CD4-positive, alpha-beta memory T cell (primary cell): Measurements from ENCODE around the gene CDH2. TPM values are rescaled to one million over a fixed set of nuclear protein-coding genes. Genes with fewer than 3 reads are reported as not detected.

ENCODE experiments used
- CTCF ChIA-PET: fragments of 350-600 bp; sonication (Branson Sonifier 250); formaldehyde crosslinking; loops from one replicate; lab custom pipeline; 2021; ENCODE audit warnings: inconsistent platforms; ENCODE audit not compliant: partially characterized antibody; lab: Charles Lee
- POLR2A ChIA-PET: fragments of 350-600 bp; sonication (Branson Sonifier 250); formaldehyde crosslinking; loops from one replicate; lab custom pipeline; 2021; ENCODE audit not compliant: partially characterized antibody; lab: Charles Lee
- DNase-seq, 5 donors: peaks; one replicate each; pipeline versions ENCODE4 v3.0.0 to v3.0.0-alpha.2; 2020 to 2022; ENCODE audit warnings: mixed read lengths in 1 of 5
- H3K27ac ChIP-seq: one replicate; pipeline ENCODE4 v1.7.0; 2013; ENCODE audit warnings: low read depth, low read length
- H3K27me3 ChIP-seq: 2 replicates; pipeline ENCODE4 v1.7.0; 2013; ENCODE audit warnings: mild to moderate bottlenecking, low read length, moderate library complexity; ENCODE audit not compliant: insufficient read depth
- H3K36me3 ChIP-seq: 2 replicates; pipeline ENCODE4 v1.7.0; 2013; ENCODE audit warnings: mild to moderate bottlenecking, low read length, moderate library complexity; ENCODE audit not compliant: insufficient read depth
- H3K4me1 ChIP-seq: 2 replicates; pipeline ENCODE4 v1.7.0; 2013; ENCODE audit warnings: mild to moderate bottlenecking, low read length, moderate library complexity; ENCODE audit not compliant: insufficient read depth
- H3K4me3 ChIP-seq, 2 donors: one replicate each; pipeline ENCODE4 v1.7.0; 2013; ENCODE audit warnings: low read length in 2 of 2, mild to moderate bottlenecking in 1 of 2
- H3K9me3 ChIP-seq, 2 donors: one replicate each; pipeline ENCODE4 v1.7.0; 2013; ENCODE audit warnings: low read length in 2 of 2, control low read depth in 1 of 2; ENCODE audit not compliant: control insufficient read depth in 1 of 2
- H3K27ac Mint-ChIP-seq, 7 donors: one replicate each; pipeline ENCODE4 v1.8.0; 2020 to 2021; ENCODE audit warnings: mixed read lengths in 7 of 7, mild to moderate bottlenecking in 6 of 7, inconsistent platforms in 3 of 7, moderate library complexity in 3 of 7
- H3K27me3 Mint-ChIP-seq, 2 donors: one replicate each; pipeline ENCODE4 v1.8.0; 2020 to 2021; ENCODE audit warnings: mixed read lengths in 2 of 2
- H3K36me3 Mint-ChIP-seq, 2 donors: one replicate each; pipeline ENCODE4 v1.8.0; 2020 to 2021; ENCODE audit warnings: mixed read lengths in 2 of 2, inconsistent platforms in 1 of 2, mild to moderate bottlenecking in 1 of 2
- H3K4me1 Mint-ChIP-seq, 4 donors: one replicate each; pipeline ENCODE4 v1.8.0; 2020 to 2021; ENCODE audit warnings: mixed read lengths in 4 of 4, mild to moderate bottlenecking in 1 of 4
- H3K4me3 Mint-ChIP-seq, 8 donors: one replicate each; pipeline ENCODE4 v1.8.0; 2020 to 2021; ENCODE audit warnings: mixed read lengths in 8 of 8, mild to moderate bottlenecking in 7 of 8, moderate library complexity in 6 of 8, inconsistent platforms in 3 of 8
- H3K9me3 Mint-ChIP-seq, 8 donors: one replicate each; pipeline ENCODE4 v1.8.0; 2020 to 2021; ENCODE audit warnings: mixed read lengths in 8 of 8, mild to moderate bottlenecking in 5 of 8, inconsistent platforms in 3 of 8, moderate library complexity in 1 of 8
- intact Hi-C: fragments of 100-400 bp; cut with micrococcal nuclease; formaldehyde crosslinking; loops from one replicate; pipeline ENCODE4 v1.15.1; 2023
- polyA plus RNA-seq, 2 donors: library from polyadenylated mRNA; unstranded; fragments of 300-500 nt; fragmentation: Illumina TruSeq; gene quantifications; one replicate each; pipeline ENCODE4 v1.2.3, GENCODE V29; 2021
- total RNA-seq, 2 experiments: library from RNA; stranded (reverse); gene quantifications; one replicate each; pipeline ENCODE4 v1.2.3, GENCODE V29; 2021

Gene CDH2
- total and polyA plus RNA-seq, 4 experiments from 2014 or later, result not detected

- intact Hi-C loops, result no loop called here
- no peak for DNase-seq
- no peak overlapping the region for H3K4me3 ChIP-seq
- Mint-ChIP-seq H3K27ac (no peak overlapping the region), H3K4me1 (no peaks in the 10 kb centered on the region), H3K9me3 (peaks cover 0 to 14% (median 8%) of the 10 kb centered on the region in 8 donors), H3K36me3 (no peaks in the 10 kb centered on the region), H3K4me3 (no peak overlapping the region), H3K27me3 (no peaks in the 10 kb centered on the region)
- no peaks in the 10 kb centered on the region for H3K27me3 ChIP-seq
- H3K4me1 ChIP-seq, result no peaks in the 10 kb centered on the region
- no peak overlapping the region for H3K27ac ChIP-seq
- H3K9me3 ChIP-seq, result no peaks in the 10 kb centered on the region
- H3K36me3 ChIP-seq, result no peaks in the 10 kb centered on the region
- ChIA-PET POLR2A (no interaction called here), CTCF (no interaction called here)
These were observed 164.6 kb downstream of the CDH2 start for GRCh38 chr18:28012336-28012735.

- no peak for DNase-seq
- Histone ChIP-seq H3K4me3 (no peak overlapping the region), H3K27ac (no peak overlapping the region), H3K27me3 (no peaks in the 10 kb centered on the region), H3K9me3 (no peaks in the 10 kb centered on the region), H3K4me1 (no peaks in the 10 kb centered on the region), H3K36me3 (no peaks in the 10 kb centered on the region)
- Mint-ChIP-seq H3K4me1 (no peaks in the 10 kb centered on the region), H3K9me3 (peaks cover 0 to 15% (median 7%) of the 10 kb centered on the region in 8 donors), H3K27me3 (no peaks in the 10 kb centered on the region), H3K36me3 (no peaks in the 10 kb centered on the region), H3K4me3 (no peak overlapping the region), H3K27ac (no peak overlapping the region)
- POLR2A ChIA-PET, result no interaction called here
- intact Hi-C loops, result no loop called here
- CTCF ChIA-PET, result no interaction called here
These were observed 167.3 kb downstream of the CDH2 start for GRCh38 chr18:28009589-28009988.

GRCh38 chr18:28007841-28008240 is 169.1 kb downstream of the CDH2 start:
- no peaks in the 10 kb centered on the region for H3K36me3 ChIP-seq
- no peaks in the 10 kb centered on the region for H3K4me1 ChIP-seq
- H3K36me3 Mint-ChIP-seq, result no peaks in the 10 kb centered on the region
- H3K27me3 Mint-ChIP-seq, result no peaks in the 10 kb centered on the region
- no peak overlapping the region for H3K27ac Mint-ChIP-seq
- no peak for DNase-seq
- CTCF ChIA-PET, result no interaction called here
- H3K27ac ChIP-seq, result no peak overlapping the region
- H3K4me3 ChIP-seq, result no peak overlapping the region
- POLR2A ChIA-PET, result no interaction called here
- peaks cover 0 to 13% (median 7%) of the 10 kb centered on the region in 8 donors for H3K9me3 Mint-ChIP-seq
- no peaks in the 10 kb centered on the region for H3K4me1 Mint-ChIP-seq
- no peaks in the 10 kb centered on the region for H3K27me3 ChIP-seq
- intact Hi-C loops, result no loop called here
- no peaks in the 10 kb centered on the region for H3K9me3 ChIP-seq
- H3K4me3 Mint-ChIP-seq, result no peak overlapping the region

GRCh38 chr18:28005164-28005563 is 171.8 kb downstream of the CDH2 start:
- CTCF ChIA-PET, result no interaction called here
- intact Hi-C loops, result no loop called here

GRCh38 chr18:28004606-28005005 is 172.3 kb downstream of the CDH2 start:
- H3K27me3 ChIP-seq, result no peaks in the 10 kb centered on the region
- peaks cover 1 to 20% (median 9%) of the 10 kb centered on the region in 8 donors for H3K9me3 Mint-ChIP-seq
- no peaks in the 10 kb centered on the region for H3K4me1 ChIP-seq
- ChIA-PET POLR2A (no interaction called here), CTCF (no interaction called here)
- H3K27ac ChIP-seq, result no peak overlapping the region
- no peak overlapping the region for H3K27ac Mint-ChIP-seq
- intact Hi-C loops, result no loop called here
- no peak overlapping the region for H3K4me3 Mint-ChIP-seq
- H3K4me1 Mint-ChIP-seq, result no peaks in the 10 kb centered on the region
- no peaks in the 10 kb centered on the region for H3K36me3 ChIP-seq
- no peak for DNase-seq
- H3K4me3 ChIP-seq, result no peak overlapping the region
- H3K27me3 Mint-ChIP-seq, result no peaks in the 10 kb centered on the region
- no peaks in the 10 kb centered on the region for H3K9me3 ChIP-seq
- H3K36me3 Mint-ChIP-seq, result no peaks in the 10 kb centered on the region

More at GRCh38 chr18:28005164-28005563, 171.8 kb downstream of the CDH2 start:
- POLR2A ChIA-PET, result no interaction called here
- Mint-ChIP-seq H3K27me3 (no peaks in the 10 kb centered on the region), H3K36me3 (no peaks in the 10 kb centered on the region), H3K4me3 (no peak overlapping the region), H3K27ac (no peak overlapping the region), H3K4me1 (no peaks in the 10 kb centered on the region), H3K9me3 (peaks cover 1 to 20% (median 8%) of the 10 kb centered on the region in 8 donors)
- no peaks in the 10 kb centered on the region for H3K4me1 ChIP-seq
- no peak for DNase-seq
- H3K4me3 ChIP-seq, result no peak overlapping the region
- H3K27ac ChIP-seq, result no peak overlapping the region
- H3K27me3 ChIP-seq, result no peaks in the 10 kb centered on the region
- no peaks in the 10 kb centered on the region for H3K9me3 ChIP-seq
- no peaks in the 10 kb centered on the region for H3K36me3 ChIP-seq

GRCh38 chr18:28003451-28003850 is 173.5 kb downstream of the CDH2 start:
- Histone ChIP-seq H3K27me3 (no peaks in the 10 kb centered on the region), H3K36me3 (no peaks in the 10 kb centered on the region), H3K4me1 (no peaks in the 10 kb centered on the region), H3K4me3 (no peak overlapping the region), H3K9me3 (no peaks in the 10 kb centered on the region), H3K27ac (no peak overlapping the region)
- Mint-ChIP-seq H3K27me3 (no peaks in the 10 kb centered on the region), H3K27ac (no peak overlapping the region), H3K4me1 (no peaks in the 10 kb centered on the region), H3K9me3 (peaks cover 2 to 26% (median 12%) of the 10 kb centered on the region in 8 donors), H3K4me3 (no peak overlapping the region), H3K36me3 (no peaks in the 10 kb centered on the region)
- no peak for DNase-seq
- intact Hi-C loops, result no loop called here
- ChIA-PET POLR2A (no interaction called here), CTCF (no interaction called here)

GRCh38 chr18:28002841-28003240 is 174.1 kb downstream of the CDH2 start:
- Histone ChIP-seq H3K27me3 (no peaks in the 10 kb centered on the region), H3K4me1 (no peaks in the 10 kb centered on the region), H3K36me3 (no peaks in the 10 kb centered on the region), H3K27ac (no peak overlapping the region), H3K4me3 (no peak overlapping the region), H3K9me3 (no peaks in the 10 kb centered on the region)
- Mint-ChIP-seq H3K9me3 (peaks cover 2 to 31% (median 14%) of the 10 kb centered on the region in 8 donors), H3K27me3 (no peaks in the 10 kb centered on the region), H3K36me3 (no peaks in the 10 kb centered on the region), H3K4me1 (no peaks in the 10 kb centered on the region), H3K27ac (no peak overlapping the region), H3K4me3 (no peak overlapping the region)
- intact Hi-C loops, result no loop called here
- DNase-seq, result no peak
- ChIA-PET POLR2A (no interaction called here), CTCF (no interaction called here)

- no peaks in the 10 kb centered on the region for H3K27me3 Mint-ChIP-seq
- Histone ChIP-seq H3K27me3 (no peaks in the 10 kb centered on the region), H3K36me3 (no peaks in the 10 kb centered on the region), H3K9me3 (no peaks in the 10 kb centered on the region), H3K4me3 (no peak overlapping the region), H3K4me1 (no peaks in the 10 kb centered on the region), H3K27ac (no peak overlapping the region)
- no peak overlapping the region for H3K4me3 Mint-ChIP-seq
- H3K36me3 Mint-ChIP-seq, result no peaks in the 10 kb centered on the region
- DNase-seq, result no peak
- peaks cover 3 to 27% (median 12%) of the 10 kb centered on the region in 8 donors for H3K9me3 Mint-ChIP-seq
- no peaks in the 10 kb centered on the region for H3K4me1 Mint-ChIP-seq
- CTCF ChIA-PET, result no interaction called here
- H3K27ac Mint-ChIP-seq, result no peak overlapping the region
- intact Hi-C loops, result no loop called here
- POLR2A ChIA-PET, result no interaction called here
These were observed 180.1 kb downstream of the CDH2 start for GRCh38 chr18:27996801-27997272.
